GM12878 (cell line): ENCODE data around the gene GDAP2. TPM values are rescaled to one million over a fixed set of nuclear protein-coding genes. Genes with fewer than 3 reads are reported as not detected.

Experiments used
- ATAC-seq: fragments of 200-7000 bp; cut with Tn5 transposase; 3 replicates; pipeline ENCODE4 v1.9.1; 2020; ENCODE audit warnings: mild to moderate bottlenecking, moderate library complexity
- Bru-seq: library from RNA; stranded (reverse); fragments of 400-500 nt; gene quantifications from one replicate; lab custom pipeline; 2021; lab: Mats Ljungman, UMichigan
- BruChase-seq, 2 experiments: library from RNA; stranded (reverse); fragments of 400-500 nt; gene quantifications; one replicate each; lab custom pipeline; 2021; lab: Mats Ljungman, UMichigan
- BruUV-seq: library from RNA; stranded (reverse); fragments of 400-500 nt; replicated peaks from 2 replicates; lab custom pipeline; 2021; lab: Mats Ljungman, UMichigan
- CTCF ChIA-PET: fragments of 300-600 bp; sonication (Branson Sonifier 250); formaldehyde crosslinking; extraction: SDS; loops from one replicate; lab custom pipeline; 2021; ENCODE audit warnings: inconsistent platforms; lab: Yijun Ruan, JAX
- POLR2A ChIA-PET: fragments of 350-600 bp; formaldehyde crosslinking; extraction: SDS; loops from one replicate; lab custom pipeline; 2021; ENCODE audit warnings: inconsistent platforms; lab: Charles Lee
- RAD21 ChIA-PET: fragments of 300-600 bp; sonication (Branson Sonifier 250); formaldehyde crosslinking; loops from one replicate; lab custom pipeline; 2023; ENCODE audit warnings: antibody characterized with exemption; ENCODE audit not compliant: unreplicated experiment; lab: Charles Lee
- SMC1A ChIA-PET: fragments of 300-600 bp; sonication (Branson Sonifier 250); formaldehyde crosslinking; loops from one replicate; lab custom pipeline; 2023; ENCODE audit not compliant: unreplicated experiment, uncharacterized antibody; lab: Charles Lee
- DNase-seq: peaks from one replicate; pipeline ENCODE4 v3.0.0-alpha.2; 2011; ENCODE audit warnings: low read depth, low spot score
- FAIRE-seq: peaks from 3 replicates; lab custom pipeline; 2011; peaks lifted over from hg19 to GRCh38; lab: Jason Lieb, UNC
- H2AFZ ChIP-seq: 2 replicates; pipeline ENCODE4 v1.6.0; 2011; ENCODE audit warnings: low read depth, low read length, control low read depth; ENCODE audit not compliant: control insufficient read depth
- H3K27ac ChIP-seq: 2 replicates; pipeline ENCODE4 v1.5.1; 2011; ENCODE audit warnings: control low read depth; ENCODE audit not compliant: control insufficient read depth, insufficient read depth
- H3K27me3 ChIP-seq, 2 experiments: replicated peaks in 1 of 2; 2 replicates each; pipeline versions ENCODE4 v1.6.0 to v1.6.1; 2011; ENCODE audit warnings: low read length in 1 of 2; ENCODE audit not compliant: control insufficient read depth in 2 of 2, insufficient read depth in 2 of 2
- H3K36me3 ChIP-seq, 2 experiments: 2 replicates each; pipeline ENCODE4 v1.5.1; 2011; ENCODE audit warnings: low read length in 1 of 2; ENCODE audit not compliant: control insufficient read depth in 2 of 2, insufficient read depth in 2 of 2
- H3K4me1 ChIP-seq: 2 replicates; pipeline ENCODE4 v1.6.1; 2011; ENCODE audit warnings: mild to moderate bottlenecking, low read length, moderate library complexity, mixed read lengths; ENCODE audit not compliant: control insufficient read depth, insufficient read depth
- H3K4me2 ChIP-seq: 2 replicates; pipeline ENCODE4 v1.6.0; 2011; ENCODE audit warnings: control low read depth; ENCODE audit not compliant: control insufficient read depth, insufficient read depth
- H3K4me3 ChIP-seq: fragments of 200-600 bp; sonication (generic); 2 replicates; pipeline ENCODE4 v1.5.1; 2016
- H3K79me2 ChIP-seq: 2 replicates; pipeline ENCODE4 v1.6.0; 2011; ENCODE audit warnings: low read length; ENCODE audit not compliant: control insufficient read depth, insufficient read depth
- H3K9ac ChIP-seq: 2 replicates; pipeline ENCODE4 v1.8.0; 2011; ENCODE audit warnings: low read length, control low read depth, mixed read lengths; ENCODE audit not compliant: control insufficient read depth, insufficient read depth
- H3K9me3 ChIP-seq: replicated peaks from 3 replicates; pipeline ENCODE4 v1.5.1; 2011; ENCODE audit warnings: mild to moderate bottlenecking, low read length; ENCODE audit not compliant: control insufficient read depth, insufficient read depth
- H4K20me1 ChIP-seq: 2 replicates; pipeline ENCODE4 v1.6.0; 2011; ENCODE audit not compliant: control insufficient read depth, insufficient read depth
- BCL11A ChIP-seq: IDR thresholded peaks from 2 replicates; pipeline ENCODE4 v1.6.1; 2011; ENCODE audit warnings: low read depth, low read length
- BRCA1 ChIP-seq: IDR thresholded peaks from 2 replicates; pipeline ENCODE4 v1.6.1; 2011; ENCODE audit warnings: low read depth, low read length, improper control_type of control experiment
- E2F4 ChIP-seq: IDR thresholded peaks from 2 replicates; pipeline ENCODE4 v1.6.1; 2012; ENCODE audit warnings: low read depth, low read length, improper control_type of control experiment
- EED ChIP-seq: sonication (generic); IDR thresholded peaks from 2 replicates; pipeline ENCODE4 v1.6.1; 2016; ENCODE audit warnings: antibody characterized with exemption, low read depth
- ELK1 ChIP-seq: IDR thresholded peaks from 2 replicates; pipeline ENCODE4 v1.6.1; 2012; ENCODE audit warnings: low read depth, low read length, improper control_type of control experiment
- ETV6 ChIP-seq, 2 experiments: fragments of 450-650 bp in 1 of 2; IDR thresholded peaks in 1 of 2; conservative IDR thresholded peaks in 1 of 2; 2 replicates each; pipeline ENCODE4 v1.6.1; 2014; ENCODE audit warnings: antibody characterized with exemption in 1 of 2, borderline replicate concordance in 1 of 2, low read depth in 1 of 2, mild to moderate bottlenecking in 1 of 2, moderate library complexity in 1 of 2
- FOS ChIP-seq: IDR thresholded peaks from 3 replicates; pipeline ENCODE4 v1.6.1; 2011; ENCODE audit warnings: borderline replicate concordance; ENCODE audit not compliant: insufficient read length; ENCODE audit errors: extremely low read depth
- FOXK2 ChIP-seq: fragments of 450-650 bp; IDR thresholded peaks from 2 replicates; pipeline ENCODE4 v1.6.1; 2017; ENCODE audit warnings: mild to moderate bottlenecking, moderate library complexity
- GABPA ChIP-seq: IDR thresholded peaks from 2 replicates; pipeline ENCODE4 v1.6.1; 2014; ENCODE audit warnings: antibody characterized with exemption, low read depth, mild to moderate bottlenecking, inconsistent platforms
- GATAD2B ChIP-seq: fragments of 450-650 bp; conservative IDR thresholded peaks from 2 replicates; pipeline ENCODE4 v1.6.1; 2017; ENCODE audit warnings: low read depth, mild to moderate bottlenecking, moderate library complexity
- IKZF1 ChIP-seq: fragments of 450-650 bp; conservative IDR thresholded peaks from 2 replicates; pipeline ENCODE4 v1.6.1; 2017; ENCODE audit warnings: antibody characterized with exemption, mild to moderate bottlenecking
- SREBF1 ChIP-seq: IDR thresholded peaks from 2 replicates; pipeline ENCODE4 v1.6.1; 2012; ENCODE audit warnings: mild to moderate bottlenecking, low read length
- SREBF2 ChIP-seq: IDR thresholded peaks from 2 replicates; pipeline ENCODE4 v1.6.1; 2012; ENCODE audit warnings: mild to moderate bottlenecking, low read length
- WGBS: methylation state at CpG from one replicate; pipeline ENCODE4 v1.1.6; 2016; ENCODE audit warnings: low lambda C conversion rate; ENCODE audit not compliant: insufficient replicate concordance, insufficient coverage; ENCODE audit errors: missing lambda C conversion rate; 5-methylcytosine and 5-hydroxymethylcytosine counted together
- in situ Hi-C: fragments of 300-500 bp; cut with MboI; formaldehyde crosslinking; loops from 9 replicates; pipeline ENCODE4 v1.14.3; 2018; ENCODE audit warnings: mixed read lengths
- intact Hi-C: fragments of 100-400 bp; cut with micrococcal nuclease; formaldehyde crosslinking; loops from one replicate; pipeline ENCODE4 v1.14.2; 2022; ENCODE audit not compliant: unreplicated experiment
- long read RNA-seq, 2 experiments: library from polyadenylated mRNA; unstranded; transcript quantifications; one replicate each; pipeline ENCODE4 v2.0.0, GENCODE V29; 2019 to 2020
- polyA minus RNA-seq, 3 experiments: library from RNA; depleted of rRNA, polyadenylated mRNA; stranded (reverse); fragments of >200 nt; gene quantifications; 2 replicates each; pipeline ENCODE4 v1.2.3, GENCODE V29; 2011
- polyA plus RNA-seq, 11 experiments: library from polyadenylated mRNA; depleted of rRNA in 4 of 11; unstranded in 6 of 11; stranded (reverse) in 5 of 11; fragments of >200 nt; fragmentation: Nextera tagmentation in 4 of 11; fragmentation: Illumina TruSeq in 1 of 11; extraction: Ambion mirVana in 4 of 11; extraction: Trizol in 1 of 11; gene quantifications; 1 replicate in 1 of 11; 2 replicates in 10 of 11; pipeline versions ENCODE4 v1.2.1 to v1.2.3, GENCODE V29; 2011 to 2016; ENCODE audit warnings: inconsistent platforms in 2 of 11, missing spikeins in 2 of 11, low read depth in 1 of 11
- total RNA-seq, 4 experiments: library from RNA; depleted of rRNA in 3 of 4; stranded (reverse); fragments of >200 nt in 3 of 4; fragmentation: Illumina TruSeq in 1 of 4; extraction: Trizol in 1 of 4; gene quantifications; 2 replicates each; pipeline versions ENCODE4 v1.2.1 to v1.2.3, GENCODE V29; 2013 to 2021
- TF ChIP-seq, protein P1 (sequence below): fragments of 150-350 bp; IDR thresholded peaks from 2 replicates; pipeline ENCODE4 v1.6.1; 2014; ENCODE audit warnings: mild to moderate bottlenecking, low read depth, low read length

The GDAP2 gene
- total RNA-seq (2013; cell fraction: nucleolus; rRNA removed) = 58.1 and 65.3 TPM in 2 replicates
- total RNA-seq (2014; rRNA removed) = 10.8 and 13.2 TPM in 2 replicates
- total RNA-seq (2014; rRNA removed; fragmentation: Illumina TruSeq; extraction: Trizol) = 12.0 and 12.9 TPM in 2 replicates
- 14.1 and 14.8 TPM in 2 replicates for total RNA-seq (2021)
- 3.7 TPM for polyA plus RNA-seq (2011; ENCODE audit: low read depth)
- 19.2 and 26.8 TPM in 2 replicates for polyA plus RNA-seq (2011; rRNA removed)
- 6.0 and 7.7 TPM in 2 replicates for polyA plus RNA-seq (2011; cell fraction: cytosol; rRNA removed)
- polyA plus RNA-seq (2011; cell fraction: nucleus; rRNA removed) = 9.5 and 11.4 TPM in 2 replicates
- polyA plus RNA-seq (2012) = 3.4 and 4.0 TPM in 2 replicates
- polyA plus RNA-seq (2014; fragmentation: Illumina TruSeq; extraction: Trizol) = 8.6 and 13.0 TPM in 2 replicates
- 1 to 10 TPM; 2.6 to 4.0 TPM for polyA plus RNA-seq (2014; fragmentation: Nextera tagmentation; extraction: Ambion mirVana)
- 2.9 and 6.4 TPM in 2 replicates for polyA plus RNA-seq (2014; rRNA removed)
- polyA plus RNA-seq (2016; fragmentation: Nextera tagmentation; extraction: Ambion mirVana) = 10 to 100 TPM; 15.9 to 18.3 TPM
- 25.3 and 28.9 TPM in 2 replicates for polyA minus RNA-seq (2011; rRNA and poly(A)+ RNA removed)
- polyA minus RNA-seq (2011; cell fraction: cytosol; rRNA and poly(A)+ RNA removed) = 7.2 and 7.7 TPM in 2 replicates
- 21.3 and 29.6 TPM in 2 replicates for polyA minus RNA-seq (2011; cell fraction: nucleus; rRNA and poly(A)+ RNA removed)
- percentile 77 among the genes with signal in this experiment for Bru-seq, nascent RNA
- percentile 77 among the genes with signal in this experiment for BruChase-seq, experiment 1, labeled RNA remaining after a 6-hour chase
- BruChase-seq, experiment 2, labeled RNA remaining after a 2-hour chase = percentile 82 among the genes with signal in this experiment
- long read RNA-seq, experiment 1, full-length matches to known transcripts = 11 of 14 reads
- long read RNA-seq, experiment 1, partial matches to known transcripts = 1 of 14 reads
- long read RNA-seq, experiment 1, other reads (novel, unspliced or antisense) = 2 of 14 reads
- long read RNA-seq, experiment 2, full-length matches to known transcripts = 75 of 126 reads
- long read RNA-seq, experiment 2, partial matches to known transcripts = 15 of 126 reads
- long read RNA-seq, experiment 2, other reads (novel, unspliced or antisense) = 36 of 126 reads

GRCh38 chr1:117929343-117930172 lies at the start of gene GDAP2, which contains the start of gene WDR3:
Gene GDAP2, minus strand, starts transcription at chr1:117929621. Its CDS starts 9,264 bp downstream, at chr1:117920357.
Gene WDR3, plus strand, starts transcription at chr1:117929739. Its CDS starts 3,581 bp downstream, at chr1:117933320.
- ChIA-PET POLR2A (interaction anchor here (0.7 to 1.6 kb wide), 2 partner anchors 35 to 318 kb away, joined by 3 to 5 read pairs; no protein-coding TSS in a partner anchor), RAD21 (interaction anchor here (1.5 kb wide), 1 partner anchor 34 kb away, joined by 6 read pairs; no protein-coding TSS in a partner anchor), SMC1A (interaction anchor here (0.7 to 2.5 kb wide), 6 partner anchors 10 to 1545 kb away, joined by 3 to 8 read pairs (median 4); no protein-coding TSS in a partner anchor), CTCF (interaction anchor here (0.6 to 5.1 kb wide), 7 partner anchors 21 to 1206 kb away, joined by 3 to 33 read pairs (median 3); no protein-coding TSS in a partner anchor)
- H3K79me2 ChIP-seq = peaks cover 57% of the 10 kb centered on the region
- under 1% methylated on average over 61 of the region's 64 CpGs for WGBS
- H4K20me1 ChIP-seq = no peaks in the 10 kb centered on the region; the same call in 1 of the 2 replicates
- H3K27me3 ChIP-seq = no peaks in the 10 kb centered on the region
- peaks cover 0 to 4% of the 10 kb centered on the region in 2 experiments; a peak in 1 of 4 replicates for H3K36me3 ChIP-seq
- H3K4me1 ChIP-seq = 0 out of 2 replicates have a peak, but pooled peaks cover 2% of the 10 kb centered on the region
- ATAC-seq (peak; percentile 92), DNase-seq (peak; percentile 79), FAIRE-seq (peak; percentile 89)
- peak within 1 kb of the TSS; percentile 84 for H3K4me3 ChIP-seq
- peak within 1 kb of the TSS; percentile 61 for H3K27ac ChIP-seq
- H3K9ac ChIP-seq = peak within 1 kb of the TSS; percentile 83
- H3K4me2 ChIP-seq = peak within 1 kb of the TSS; percentile 91
- peak within 1 kb of the TSS; percentile 89 for H2AFZ ChIP-seq
- H3K9me3 ChIP-seq = no peaks in the 10 kb centered on the region
- no TSS peak for BruUV-seq
- in situ Hi-C loops (no loop called here), intact Hi-C loops (loop anchor here (5.0 kb wide), 1 partner anchor 1728 kb away; no protein-coding TSS in a partner anchor)
- TF ChIP-seq E2F4 (no peak), EED (no peak), ETV6 (conservative IDR thresholded peaks at IDR 0.05 in 1 of 2, IDR thresholded peaks at IDR 0.05 in 1 of 2; ENCODE audit: borderline replicate concordance in 1 of 2, low read depth in 1 of 2) (peak in 1 of 2 experiments; percentile 81; a peak in 2 of 4 replicates), IKZF1 (0 out of 2 replicates have a peak, but pooled peaks have one; percentile 63), SREBF2 (no peak), BCL11A (no peak), BRCA1 (no peak), GABPA (peak; percentile 95), ELK1 (0 out of 2 replicates have a peak, but pooled peaks have one; percentile 45), FOXK2 (no peak), GATAD2B (no peak; the same call in 1 of the 2 replicates), SREBF1 (no peak), FOS (no peak)
- TF ChIP-seq, protein P1, sequence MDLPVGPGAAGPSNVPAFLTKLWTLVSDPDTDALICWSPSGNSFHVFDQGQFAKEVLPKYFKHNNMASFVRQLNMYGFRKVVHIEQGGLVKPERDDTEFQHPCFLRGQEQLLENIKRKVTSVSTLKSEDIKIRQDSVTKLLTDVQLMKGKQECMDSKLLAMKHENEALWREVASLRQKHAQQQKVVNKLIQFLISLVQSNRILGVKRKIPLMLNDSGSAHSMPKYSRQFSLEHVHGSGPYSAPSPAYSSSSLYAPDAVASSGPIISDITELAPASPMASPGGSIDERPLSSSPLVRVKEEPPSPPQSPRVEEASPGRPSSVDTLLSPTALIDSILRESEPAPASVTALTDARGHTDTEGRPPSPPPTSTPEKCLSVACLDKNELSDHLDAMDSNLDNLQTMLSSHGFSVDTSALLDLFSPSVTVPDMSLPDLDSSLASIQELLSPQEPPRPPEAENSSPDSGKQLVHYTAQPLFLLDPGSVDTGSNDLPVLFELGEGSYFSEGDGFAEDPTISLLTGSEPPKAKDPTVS = no peak
